GM12865 (cell line): ENCODE results near the gene RTN4RL1.

Experiments
- DNase-seq: peaks from one replicate; pipeline ENCODE4 v3.0.0; 2010; ENCODE audit warnings: low read depth
- H3K4me3 ChIP-seq: 2 replicates; pipeline ENCODE4 v1.5.1; 2011; ENCODE audit warnings: mild to moderate bottlenecking, low read depth, low read length, control low read depth
- CTCF ChIP-seq: IDR thresholded peaks from 2 replicates; pipeline ENCODE4 v1.5.1; 2011; ENCODE audit warnings: low read length, control low read depth, low read depth, inconsistent platforms; ENCODE audit not compliant: insufficient read depth; ENCODE audit errors: missing control alignments

RTN4RL1 gene

GRCh38 chr17:1940810-1941185, 84.3 kb downstream of the RTN4RL1 start:
- no peak for TF ChIP-seq CTCF
- H3K4me3 ChIP-seq = no peak overlapping the region
- DNase-seq = no peak

GRCh38 chr17:1939981-1940809, 84.9 kb downstream of the RTN4RL1 start:
- DNase-seq = no peak
- H3K4me3 ChIP-seq = no peak overlapping the region
- TF ChIP-seq CTCF = no peak

GRCh38 chr17:1937461-1937860, 87.7 kb downstream of the RTN4RL1 start:
- H3K4me3 ChIP-seq = no peak overlapping the region
- DNase-seq = no peak
- TF ChIP-seq CTCF = no peak

GRCh38 chr17:1936766-1937165, 88.4 kb downstream of the RTN4RL1 start:
- TF ChIP-seq CTCF = no peak
- no peak for DNase-seq
- no peak overlapping the region for H3K4me3 ChIP-seq

- no peak for DNase-seq
- no peak for TF ChIP-seq CTCF
- no peak overlapping the region for H3K4me3 ChIP-seq
These were observed 90.2 kb downstream of the RTN4RL1 start for GRCh38 chr17:1934901-1935300.

GRCh38 chr17:1933875-1934715, 91.0 kb downstream of the RTN4RL1 start:
- DNase-seq = no peak
- no peak overlapping the region for H3K4me3 ChIP-seq
- TF ChIP-seq CTCF = no peak
